ENCODE results near the gene DST. TPM values are rescaled to one million over a fixed set of nuclear protein-coding genes. Genes with fewer than 3 reads are reported as not detected.

DST gene
- total and polyA plus RNA-seq, 7 experiments from 2014 or later = 0.46 to 20.3 (median 6.5) TPM

DNA sequence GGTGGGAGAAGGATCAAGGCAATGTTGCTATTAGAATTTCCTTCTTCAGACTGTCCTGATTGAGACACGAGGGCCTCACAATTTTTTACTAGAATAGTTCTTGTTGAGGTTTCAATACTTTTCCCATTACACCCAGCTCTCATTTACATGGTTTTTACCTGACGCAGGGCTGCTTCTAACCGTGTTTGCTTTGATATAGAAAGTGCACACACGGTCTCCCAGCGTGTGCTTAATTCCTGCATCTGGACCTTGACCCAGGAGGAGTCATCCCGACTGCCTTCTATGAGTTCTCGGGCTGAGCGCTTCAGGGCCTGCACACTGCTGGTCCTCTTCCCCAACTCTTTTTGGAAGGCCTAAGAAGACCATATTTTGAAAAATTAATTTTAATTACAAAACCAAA is 160.2 kb downstream of the DST start:
- ChIA-PET POLR2A (no interaction called here), CTCF (no interaction called here)
- no peaks in the 10 kb centered on the region for H3K9me3 ChIP-seq (ENCODE audit: control insufficient read depth in 2 of 3, low read length in 3 of 3)
- Mint-ChIP-seq H3K4me3 (no peak overlapping the region), H3K4me1 (no peaks in the 10 kb centered on the region), H3K27me3 (no peaks in the 10 kb centered on the region), H3K36me3 (peaks cover 0 to 13% (median 4%) of the 10 kb centered on the region in 5 donors), H3K9me3 (peaks cover 0 to 10% (median 3%) of the 10 kb centered on the region in 11 donors), H3K27ac (no peak overlapping the region)
- H3K4me3 ChIP-seq (ENCODE audit: low read length) = no peak overlapping the region
- no peaks in the 10 kb centered on the region for H3K36me3 ChIP-seq (ENCODE audit: control insufficient read depth in 2 of 3, insufficient read depth in 3 of 3, low read length in 3 of 3)
- intact Hi-C loops (cut with micrococcal nuclease) = no loop called here
- no peaks in the 10 kb centered on the region for H3K27me3 ChIP-seq (ENCODE audit: control insufficient read depth in 2 of 2, insufficient read depth in 2 of 2, low read length in 2 of 2)
- H3K4me1 ChIP-seq (ENCODE audit: control insufficient read depth in 2 of 2, insufficient read depth in 2 of 2, low read length in 2 of 2) = no peaks in the 10 kb centered on the region
- H3K27ac ChIP-seq (ENCODE audit: low read depth, low read length) = no peak overlapping the region
- DNase-seq = no peak
- ATAC-seq = no peak

DNA sequence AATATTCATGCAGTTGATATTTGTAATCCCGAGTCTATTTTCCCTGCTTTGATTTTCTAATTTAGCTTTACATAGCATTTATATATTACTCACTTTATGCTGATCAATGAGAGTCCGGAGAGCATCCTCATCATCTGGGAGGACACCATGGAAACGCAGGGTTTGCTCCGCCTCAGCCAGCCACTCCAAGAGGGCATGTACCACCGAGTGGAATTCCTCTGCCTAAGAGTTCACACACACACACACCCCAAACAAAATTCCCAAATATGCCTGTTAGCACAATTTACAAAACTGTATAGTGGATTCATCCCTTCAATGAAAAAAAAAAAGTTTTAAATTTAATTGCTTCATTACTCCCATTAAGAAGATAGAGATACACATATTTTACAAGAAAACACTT is 160.7 kb downstream of the DST start:
- Mint-ChIP-seq H3K36me3 (peaks cover 0 to 13% (median 4%) of the 10 kb centered on the region in 5 donors), H3K4me1 (no peaks in the 10 kb centered on the region), H3K4me3 (no peak overlapping the region), H3K27me3 (no peaks in the 10 kb centered on the region), H3K9me3 (peaks cover 0 to 10% (median 3%) of the 10 kb centered on the region in 11 donors), H3K27ac (no peak overlapping the region)
- Histone ChIP-seq H3K4me3 (ENCODE audit: low read length) (no peak overlapping the region), H3K4me1 (ENCODE audit: control insufficient read depth in 2 of 2, insufficient read depth in 2 of 2, low read length in 2 of 2) (no peaks in the 10 kb centered on the region), H3K27ac (ENCODE audit: low read depth, low read length) (no peak overlapping the region), H3K36me3 (ENCODE audit: control insufficient read depth in 2 of 3, insufficient read depth in 3 of 3, low read length in 3 of 3) (no peaks in the 10 kb centered on the region), H3K27me3 (ENCODE audit: control insufficient read depth in 2 of 2, insufficient read depth in 2 of 2, low read length in 2 of 2) (no peaks in the 10 kb centered on the region), H3K9me3 (ENCODE audit: control insufficient read depth in 2 of 3, low read length in 3 of 3) (no peaks in the 10 kb centered on the region)
- DNase-seq (no peak), ATAC-seq (no peak)
- POLR2A ChIA-PET = no interaction called here
- CTCF ChIA-PET = no interaction called here
- intact Hi-C loops (cut with micrococcal nuclease) = no loop called here

DNA sequence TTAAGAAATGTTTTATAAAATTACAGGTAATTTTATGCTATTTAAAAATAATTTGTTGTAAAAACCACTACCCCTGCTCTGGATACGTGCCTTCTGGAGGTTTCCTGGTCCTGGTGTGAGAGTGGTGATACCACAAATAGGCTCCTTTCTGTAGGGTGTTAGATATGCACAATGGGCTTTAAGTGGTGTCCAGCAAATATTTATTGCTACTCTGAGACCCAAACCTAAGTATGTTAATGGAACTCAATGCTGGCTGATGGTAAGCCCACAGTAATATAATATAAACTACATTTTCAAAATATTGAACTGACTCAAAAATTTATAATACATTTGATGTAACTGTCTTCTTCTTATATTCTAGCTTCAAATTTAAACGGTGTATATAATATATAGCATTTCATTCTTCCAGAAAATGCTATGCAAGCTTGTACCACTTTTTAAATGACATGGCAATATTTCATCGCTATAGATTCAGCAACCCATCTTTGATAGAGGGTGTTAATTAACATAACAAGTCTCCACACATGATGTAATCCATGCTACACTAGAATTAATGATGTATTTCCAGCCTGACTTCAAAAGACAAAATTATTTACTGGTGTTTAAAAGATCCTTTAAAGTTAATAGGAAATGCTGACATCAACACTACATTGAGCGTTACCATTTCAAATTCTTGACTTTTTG is 161.9 kb downstream of the DST start:
- Mint-ChIP-seq H3K9me3 (peaks cover 0 to 10% (median 3%) of the 10 kb centered on the region in 11 donors), H3K4me3 (no peak overlapping the region), H3K27me3 (no peaks in the 10 kb centered on the region), H3K4me1 (no peaks in the 10 kb centered on the region), H3K27ac (no peak overlapping the region), H3K36me3 (peaks cover 0 to 7% (median under 1%) of the 10 kb centered on the region in 5 donors)
- H3K4me3 ChIP-seq (ENCODE audit: low read length) = no peak overlapping the region
- H3K36me3 ChIP-seq (ENCODE audit: control insufficient read depth in 2 of 3, insufficient read depth in 3 of 3, low read length in 3 of 3) = no peaks in the 10 kb centered on the region
- ATAC-seq (no peak), DNase-seq (no peak)
- ChIA-PET CTCF (no interaction called here), POLR2A (no interaction called here)
- no peaks in the 10 kb centered on the region for H3K27me3 ChIP-seq (ENCODE audit: control insufficient read depth in 2 of 2, insufficient read depth in 2 of 2, low read length in 2 of 2)
- intact Hi-C loops (cut with micrococcal nuclease) = no loop called here
- H3K27ac ChIP-seq (ENCODE audit: low read depth, low read length) = no peak overlapping the region
- H3K4me1 ChIP-seq (ENCODE audit: control insufficient read depth in 2 of 2, insufficient read depth in 2 of 2, low read length in 2 of 2) = no peaks in the 10 kb centered on the region
- no peaks in the 10 kb centered on the region for H3K9me3 ChIP-seq (ENCODE audit: control insufficient read depth in 2 of 3, low read length in 3 of 3)

DNA sequence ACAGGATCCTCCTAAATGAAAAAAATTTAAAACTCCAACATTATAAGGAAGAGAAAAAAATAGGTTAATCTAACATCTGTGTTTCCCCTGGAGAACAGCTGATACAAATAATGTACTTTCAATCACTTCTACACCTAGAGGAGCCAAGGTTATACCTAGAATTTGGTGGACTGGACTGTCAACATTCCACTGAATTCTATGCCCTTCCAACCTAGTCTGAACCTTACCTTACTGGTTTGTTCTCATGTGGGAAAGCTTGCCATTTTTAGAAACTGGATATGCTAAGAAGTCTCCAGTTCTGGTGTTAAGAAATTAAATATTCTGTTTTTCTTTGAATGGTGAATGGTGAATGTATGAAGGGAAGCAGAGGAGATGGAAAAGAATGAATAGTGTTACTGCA is 162.4 kb downstream of the DST start:
- Mint-ChIP-seq H3K4me3 (no peak overlapping the region), H3K27me3 (no peaks in the 10 kb centered on the region), H3K36me3 (peaks cover 0 to 7% (median 4%) of the 10 kb centered on the region in 5 donors), H3K9me3 (peaks cover 0 to 10% (median 3%) of the 10 kb centered on the region in 11 donors), H3K27ac (no peak overlapping the region), H3K4me1 (no peaks in the 10 kb centered on the region)
- Histone ChIP-seq H3K27me3 (ENCODE audit: control insufficient read depth in 2 of 2, insufficient read depth in 2 of 2, low read length in 2 of 2) (no peaks in the 10 kb centered on the region), H3K27ac (ENCODE audit: low read depth, low read length) (no peak overlapping the region), H3K36me3 (ENCODE audit: control insufficient read depth in 2 of 3, insufficient read depth in 3 of 3, low read length in 3 of 3) (no peaks in the 10 kb centered on the region), H3K4me1 (ENCODE audit: control insufficient read depth in 2 of 2, insufficient read depth in 2 of 2, low read length in 2 of 2) (no peaks in the 10 kb centered on the region), H3K9me3 (ENCODE audit: control insufficient read depth in 2 of 3, low read length in 3 of 3) (no peaks in the 10 kb centered on the region), H3K4me3 (ENCODE audit: low read length) (no peak overlapping the region)
- DNase-seq = no peak
- ChIA-PET POLR2A (no interaction called here), CTCF (no interaction called here)
- ATAC-seq = no peak
- intact Hi-C loops (cut with micrococcal nuclease) = no loop called here

DNA sequence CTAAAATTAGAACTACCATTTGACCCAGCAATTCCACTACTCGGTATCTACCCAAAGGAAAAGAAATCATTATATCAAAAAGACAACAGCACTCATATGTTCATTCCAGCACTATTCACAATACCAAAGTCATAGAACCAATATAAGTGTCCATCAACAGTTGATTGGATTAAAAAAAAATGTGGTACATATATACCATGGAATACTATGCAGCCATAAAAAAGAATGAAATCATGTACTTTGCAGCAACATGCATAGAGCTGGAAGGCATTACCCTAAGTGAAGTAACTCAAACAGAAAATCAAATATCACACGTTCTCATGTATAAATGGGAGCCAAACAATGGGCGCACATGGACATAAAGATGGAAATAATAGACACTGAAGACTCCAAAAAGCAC is 163.3 kb downstream of the DST start:
- peaks cover 0 to 7% (median 4%) of the 10 kb centered on the region in 5 donors for H3K36me3 Mint-ChIP-seq
- no peak for DNase-seq
- ChIA-PET POLR2A (no interaction called here), CTCF (no interaction called here)
- H3K4me3 Mint-ChIP-seq = no peak overlapping the region
- no peaks in the 10 kb centered on the region for H3K27me3 ChIP-seq (ENCODE audit: control insufficient read depth in 2 of 2, insufficient read depth in 2 of 2, low read length in 2 of 2)
- intact Hi-C loops (cut with micrococcal nuclease) = no loop called here
- peaks cover 0 to 10% (median 3%) of the 10 kb centered on the region in 11 donors for H3K9me3 Mint-ChIP-seq
- no peaks in the 10 kb centered on the region for H3K4me1 Mint-ChIP-seq
- H3K4me1 ChIP-seq (ENCODE audit: control insufficient read depth in 2 of 2, insufficient read depth in 2 of 2, low read length in 2 of 2) = no peaks in the 10 kb centered on the region
- H3K4me3 ChIP-seq (ENCODE audit: low read length) = no peak overlapping the region
- ATAC-seq = no peak
- no peak overlapping the region for H3K27ac Mint-ChIP-seq
- no peaks in the 10 kb centered on the region for H3K9me3 ChIP-seq (ENCODE audit: control insufficient read depth in 2 of 3, low read length in 3 of 3)
- H3K27me3 Mint-ChIP-seq = no peaks in the 10 kb centered on the region
- H3K36me3 ChIP-seq (ENCODE audit: control insufficient read depth in 2 of 3, insufficient read depth in 3 of 3, low read length in 3 of 3) = no peaks in the 10 kb centered on the region
- no peak overlapping the region for H3K27ac ChIP-seq (ENCODE audit: low read depth, low read length)

- Mint-ChIP-seq H3K9me3 (peaks cover 0 to 10% (median 3%) of the 10 kb centered on the region in 11 donors), H3K4me3 (no peak overlapping the region), H3K27me3 (no peaks in the 10 kb centered on the region), H3K36me3 (peaks cover 0 to 7% (median 4%) of the 10 kb centered on the region in 5 donors), H3K27ac (no peak overlapping the region), H3K4me1 (no peaks in the 10 kb centered on the region)
- ATAC-seq = no peak
- Histone ChIP-seq H3K4me1 (ENCODE audit: control insufficient read depth in 2 of 2, insufficient read depth in 2 of 2, low read length in 2 of 2) (no peaks in the 10 kb centered on the region), H3K36me3 (ENCODE audit: control insufficient read depth in 2 of 3, insufficient read depth in 3 of 3, low read length in 3 of 3) (no peaks in the 10 kb centered on the region), H3K4me3 (ENCODE audit: low read length) (no peak overlapping the region), H3K9me3 (ENCODE audit: control insufficient read depth in 2 of 3, low read length in 3 of 3) (no peaks in the 10 kb centered on the region), H3K27me3 (ENCODE audit: control insufficient read depth in 2 of 2, insufficient read depth in 2 of 2, low read length in 2 of 2) (no peaks in the 10 kb centered on the region), H3K27ac (ENCODE audit: low read depth, low read length) (no peak overlapping the region)
- no peak for DNase-seq
- intact Hi-C loops (cut with micrococcal nuclease) = no loop called here
- CTCF ChIA-PET = no interaction called here
- POLR2A ChIA-PET = no interaction called here
Measured at GRCh38 chr6:56478202-56478601, 164.5 kb downstream of the DST start.

DNA sequence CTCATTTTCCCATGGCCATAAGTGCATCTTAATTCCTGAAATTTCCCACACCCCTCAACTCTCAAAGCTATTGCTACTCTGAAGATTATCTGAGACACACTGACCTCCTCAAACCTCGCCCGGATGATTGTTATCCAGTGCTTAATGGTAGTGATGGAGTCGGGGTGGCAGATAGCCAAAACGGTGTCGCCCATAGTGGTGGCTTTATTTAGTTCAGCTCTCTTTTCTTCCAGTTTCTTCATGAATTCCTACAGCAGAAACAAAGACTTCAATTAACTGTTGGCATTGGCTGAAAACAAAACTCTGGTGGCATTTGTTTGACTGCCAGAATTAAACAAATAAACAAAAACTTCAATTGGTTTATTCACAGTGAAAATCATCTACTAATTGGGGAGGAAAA is 165.4 kb downstream of the DST start:
- DNase-seq (no peak), ATAC-seq (no peak)
- Histone ChIP-seq H3K36me3 (ENCODE audit: control insufficient read depth in 2 of 3, insufficient read depth in 3 of 3, low read length in 3 of 3) (no peaks in the 10 kb centered on the region), H3K27me3 (ENCODE audit: control insufficient read depth in 2 of 2, insufficient read depth in 2 of 2, low read length in 2 of 2) (no peaks in the 10 kb centered on the region), H3K9me3 (ENCODE audit: control insufficient read depth in 2 of 3, low read length in 3 of 3) (no peaks in the 10 kb centered on the region), H3K27ac (ENCODE audit: low read depth, low read length) (no peak overlapping the region), H3K4me3 (ENCODE audit: low read length) (no peak overlapping the region), H3K4me1 (ENCODE audit: control insufficient read depth in 2 of 2, insufficient read depth in 2 of 2, low read length in 2 of 2) (no peaks in the 10 kb centered on the region)
- Mint-ChIP-seq H3K36me3 (peaks cover 0 to 8% (median 4%) of the 10 kb centered on the region in 5 donors), H3K27ac (no peak overlapping the region), H3K27me3 (no peaks in the 10 kb centered on the region), H3K4me1 (no peaks in the 10 kb centered on the region), H3K9me3 (peaks cover 0 to 10% (median 3%) of the 10 kb centered on the region in 11 donors), H3K4me3 (no peak overlapping the region)
- ChIA-PET POLR2A (no interaction called here), CTCF (no interaction called here)
- intact Hi-C loops (cut with micrococcal nuclease) = no loop called here

Data from naive thymus-derived CD4-positive, alpha-beta T cell (primary cell).